H1 (cell line): ENCODE measurements around the gene ABTB1. TPM values are rescaled to one million over a fixed set of nuclear protein-coding genes. Genes with fewer than 3 reads are reported as not detected.

Experiments used
- BCL11A ChIP-seq, 2 experiments: IDR thresholded peaks; one replicate each; pipeline ENCODE4 v1.6.1; 2011; ENCODE audit warnings: low read depth in 2 of 2, low read length in 2 of 2, mild to moderate bottlenecking in 2 of 2
- CBX5 ChIP-seq: fragments of 300-800, 300-1000 bp; sonication (generic); IDR thresholded peaks from 2 replicates; pipeline ENCODE4 v1.7.1; 2016; ENCODE audit warnings: antibody characterized with exemption, low read length, low read depth
- SUZ12 ChIP-seq: fragments of 200-600 bp; sonication (generic); IDR thresholded peaks from 2 replicates; pipeline ENCODE4 v1.6.1; 2012; ENCODE audit warnings: mild to moderate bottlenecking, inconsistent platforms, low read length, moderate library complexity, mixed read lengths
- polyA plus RNA-seq, 7 experiments: library from polyadenylated mRNA; depleted of rRNA in 3 of 7; stranded (reverse) in 5 of 7; unstranded in 2 of 7; fragments of >200 nt in 5 of 7; fragments of 200-250 nt in 2 of 7; gene quantifications; 1 replicate in 5 of 7; 2 replicates in 1 of 7; 4 replicates in 1 of 7; pipeline versions ENCODE4 v1.2.1 to v1.2.3, GENCODE V29; 2011 to 2013; ENCODE audit warnings: missing spikeins in 2 of 7, mixed read lengths in 2 of 7
- total RNA-seq: library from RNA; stranded (reverse); fragmentation: NEBNext Ultra II Directional; extraction: Animal tissue kit (Norgen Biotek cat#: 25700); gene quantifications from 2 replicates; pipeline ENCODE4 v1.2.1, GENCODE V29; 2021

The ABTB1 gene
- total and polyA plus RNA-seq, 2 of the 8 experiments (the other 6 are each of a cell fraction or from before 2014, with no cell fraction given) = 7.1 to 9.4 TPM

GRCh38 chr3:127729556-127730056, 56.9 kb downstream of the ABTB1 start (continued):
- no peak for TF ChIP-seq SUZ12
- TF ChIP-seq CBX5 = no peak
- no peak for TF ChIP-seq BCL11A (IDR thresholded peaks at IDR 0.05; ENCODE audit: low read depth in 2 of 2, low read length in 2 of 2)
